SK-N-SH (cell line): ENCODE data around the gene KIF3C.

ENCODE experiments used
- CTCF ChIP-seq: fragments of 200-600 bp; sonication (generic); IDR thresholded peaks from 2 replicates; pipeline ENCODE4 v1.6.1; 2017; ENCODE audit warnings: antibody characterized with exemption, mild to moderate bottlenecking, moderate library complexity
- RAD21 ChIP-seq: IDR thresholded peaks from 2 replicates; pipeline ENCODE4 v1.6.1; 2012; ENCODE audit warnings: mild to moderate bottlenecking, low read length

- TF ChIP-seq CTCF = no peak
- no peak for TF ChIP-seq RAD21
Measured at GRCh38 chr2:25954199-25954752, 28.0 kb downstream of the KIF3C start.
